Astrocyte of the cerebellum (primary cell): ENCODE data around the gene ANKRD13D.

Experiments used
- DNase-seq: peaks from one replicate; pipeline ENCODE4 v3.0.0-alpha.2; 2011; ENCODE audit warnings: low read depth
- H3K4me3 ChIP-seq: 2 replicates; pipeline ENCODE4 v1.5.1; 2011; ENCODE audit warnings: mild to moderate bottlenecking, low read depth, low read length, moderate library complexity
- CTCF ChIP-seq: IDR thresholded peaks from 2 replicates; pipeline ENCODE4 v1.5.1; 2012; ENCODE audit warnings: low read length, low read depth, moderate library complexity, mild to moderate bottlenecking; ENCODE audit errors: missing control alignments
- in situ Hi-C: cut with HindIII; loops from 2 replicates; pipeline ENCODE4 v1.10.0; 2017; ENCODE audit warnings: low sequenced_read_pairs

ANKRD13D gene

DNA sequence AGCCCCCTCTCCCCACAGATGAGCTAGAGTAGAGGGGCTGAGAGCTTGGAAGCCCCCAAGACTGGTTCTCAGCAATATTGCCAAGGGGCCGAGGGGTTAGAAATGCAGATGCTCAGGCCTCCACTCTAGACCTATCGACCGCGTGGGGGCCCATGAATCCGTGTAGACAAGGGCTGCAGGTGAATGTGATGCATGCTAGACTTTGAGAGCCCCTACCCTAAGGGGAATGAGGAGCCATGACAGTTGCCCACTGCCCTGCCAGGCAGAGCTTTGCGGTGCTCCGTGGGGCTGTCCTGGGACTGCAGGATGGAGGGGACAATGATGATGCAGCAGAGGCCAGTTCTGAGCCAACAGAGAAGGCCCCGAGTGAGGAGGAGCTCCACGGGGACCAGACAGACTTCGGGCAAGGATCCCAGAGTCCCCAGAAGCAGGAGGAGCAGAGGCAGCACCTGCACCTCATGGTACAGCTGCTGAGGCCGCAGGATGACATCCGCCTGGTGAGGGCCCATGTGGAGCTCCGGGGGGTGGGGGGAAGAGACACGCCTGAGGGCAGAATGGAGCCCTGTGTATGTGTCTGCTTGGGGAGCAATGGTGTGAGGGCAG, 15.5 kb downstream of the ANKRD13D start:
- in situ Hi-C loops = no loop called here
- no peak for TF ChIP-seq CTCF
- DNase-seq = no peak
- H3K4me3 ChIP-seq = peak overlapping the region; percentile 77

GRCh38 chr11:67306769-67307544, 17.9 kb downstream of the ANKRD13D start:
- in situ Hi-C loops = no loop called here
- TF ChIP-seq CTCF = no peak
- no peak for DNase-seq
- H3K4me3 ChIP-seq = no peak overlapping the region

DNA sequence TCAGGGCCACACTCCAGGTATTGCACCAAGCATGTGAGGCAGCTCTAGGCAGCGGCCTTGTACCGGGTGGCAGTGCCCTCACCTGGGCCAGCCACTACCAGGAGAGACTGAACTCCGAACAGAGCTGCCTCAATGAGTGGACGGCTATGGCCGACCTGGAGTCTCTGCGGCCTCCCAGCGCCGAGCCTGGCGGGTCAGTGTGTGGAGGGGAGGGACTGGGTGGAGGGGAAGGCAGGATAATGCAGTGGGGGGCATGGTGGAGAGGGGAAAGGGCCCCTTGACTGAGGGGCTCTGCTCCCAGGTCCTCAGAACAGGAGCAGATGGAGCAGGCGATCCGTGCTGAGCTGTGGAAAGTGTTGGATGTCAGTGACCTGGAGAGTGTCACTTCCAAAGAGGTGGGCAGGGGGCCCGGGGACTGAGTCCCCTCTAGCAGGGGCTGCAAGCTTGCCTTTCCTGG, 18.5 kb downstream of the ANKRD13D start:
- no peak for DNase-seq
- in situ Hi-C loops = no loop called here
- no peak overlapping the region for H3K4me3 ChIP-seq
- no peak for TF ChIP-seq CTCF

DNA sequence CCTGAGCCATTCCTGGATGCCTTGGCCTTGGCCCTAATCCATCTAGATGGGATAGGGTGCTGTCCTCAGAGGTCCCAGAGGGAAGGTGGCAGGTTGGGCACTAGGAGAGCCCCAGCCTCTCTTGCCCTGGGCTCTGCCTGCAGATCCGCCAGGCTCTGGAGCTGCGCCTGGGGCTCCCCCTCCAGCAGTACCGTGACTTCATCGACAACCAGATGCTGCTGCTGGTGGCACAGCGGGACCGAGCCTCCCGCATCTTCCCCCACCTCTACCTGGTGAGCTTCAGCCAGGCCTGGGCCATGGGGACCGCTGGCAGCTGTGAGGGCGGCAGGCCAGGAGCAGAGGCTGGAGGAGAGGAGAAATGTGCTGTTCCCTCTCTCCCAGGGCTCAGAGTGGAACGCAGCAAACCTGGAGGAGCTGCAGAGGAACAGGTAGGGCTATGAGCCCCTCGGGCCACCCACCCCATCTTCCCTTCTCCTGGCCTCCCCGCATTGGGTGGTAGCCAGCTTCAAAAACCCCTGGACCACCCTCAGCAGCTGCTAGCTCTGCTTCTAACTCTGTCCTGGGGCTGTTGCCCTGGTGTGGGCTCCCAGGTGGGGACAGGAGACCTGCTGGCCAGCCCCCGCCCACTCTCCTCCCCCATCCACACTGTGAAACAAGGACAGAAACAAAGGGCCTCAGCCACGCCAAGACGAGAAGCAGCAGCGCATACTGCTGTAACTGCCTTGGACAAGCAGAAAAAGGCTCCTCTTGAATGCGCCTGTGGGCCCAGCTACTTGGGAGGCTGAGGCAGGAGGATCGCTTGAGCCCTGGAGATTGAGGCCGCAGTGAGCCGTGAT, 19.1 kb downstream of the ANKRD13D start:
- no peak for DNase-seq
- H3K4me3 ChIP-seq = no peak overlapping the region
- no peak for TF ChIP-seq CTCF
- in situ Hi-C loops = no loop called here

DNA sequence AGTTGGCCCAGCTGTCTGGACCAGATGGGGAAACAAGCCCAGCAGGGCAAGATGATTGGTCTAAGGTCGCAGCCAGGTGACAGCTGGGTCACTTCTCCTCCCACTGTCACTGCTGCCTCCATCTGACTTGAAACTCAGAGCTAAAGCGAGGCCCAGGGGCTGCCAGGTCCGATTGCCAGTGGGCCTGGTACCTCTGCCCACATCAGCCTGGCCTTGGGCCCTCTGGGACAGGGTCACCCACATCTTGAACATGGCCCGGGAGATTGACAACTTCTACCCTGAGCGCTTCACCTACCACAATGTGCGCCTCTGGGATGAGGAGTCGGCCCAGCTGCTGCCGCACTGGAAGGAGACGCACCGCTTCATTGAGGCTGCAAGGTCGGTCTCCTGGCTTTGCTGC, 20.1 kb downstream of the ANKRD13D start:
- DNase-seq = no peak
- no peak overlapping the region for H3K4me3 ChIP-seq
- in situ Hi-C loops = no loop called here
- no peak for TF ChIP-seq CTCF

GRCh38 chr11:67309661-67310061, 20.6 kb downstream of the ANKRD13D start:
- no peak for TF ChIP-seq CTCF
- no peak overlapping the region for H3K4me3 ChIP-seq
- in situ Hi-C loops = loop anchor here (10.0 kb wide), 1 partner anchor 55 kb away; no protein-coding TSS in a partner anchor
- DNase-seq = no peak
